BLaER1 treated with 17β-estradiol and CSF1 and Interleukin-3, amounts not matched to agents 10 nM and 100 nM (cell line): Measurements from ENCODE around the gene DMRT2.

Experiments
- H3K27ac ChIP-seq, 11 experiments: shearing (Covaris generic); formaldehyde crosslinking; 2 replicates each; pipeline ENCODE4 v1.8.1; 2022
- H3K27me3 ChIP-seq, 11 experiments: shearing (Covaris generic); formaldehyde crosslinking; 2 replicates each; pipeline ENCODE4 v1.8.1; 2022
- H3K36me3 ChIP-seq, 11 experiments: shearing (Covaris generic); formaldehyde crosslinking; 2 replicates each; pipeline ENCODE4 v1.8.1; 2022
- H3K4me1 ChIP-seq, 10 experiments: shearing (Covaris generic); formaldehyde crosslinking; 2 replicates each; pipeline ENCODE4 v1.8.1; 2022
- H3K4me2 ChIP-seq, 11 experiments: shearing (Covaris generic); formaldehyde crosslinking; 2 replicates each; pipeline ENCODE4 v1.8.1; 2022
- H3K4me3 ChIP-seq, 10 experiments: shearing (Covaris generic); formaldehyde crosslinking; 2 replicates each; pipeline ENCODE4 v1.8.1; 2022
- H3K9ac ChIP-seq, 11 experiments: shearing (Covaris generic); formaldehyde crosslinking; 2 replicates each; pipeline ENCODE4 v1.8.1; 2022
- H3K9me3 ChIP-seq, 11 experiments: shearing (Covaris generic); formaldehyde crosslinking; replicated peaks in 1 of 11; 2 replicates each; pipeline ENCODE4 v1.8.1; 2022
- H4K20me1 ChIP-seq, 11 experiments: shearing (Covaris generic); formaldehyde crosslinking; 2 replicates each; pipeline ENCODE4 v1.8.1; 2022
- Cebpa-rat ChIP-seq, 11 experiments: shearing (Covaris generic); IDR thresholded peaks; 2 replicates each; pipeline ENCODE4 v1.8.1; 2022

Gene DMRT2

GRCh38 chr9:1051584-1052275 is 1.6 kb downstream of the DMRT2 start:
- Histone ChIP-seq H3K4me2 (peak overlapping the region; percentile 41 to 64 (median 56); a peak in 21 of 22 replicates), H4K20me1 (no peaks in the 10 kb centered on the region; a peak in 1 of 22 replicates), H3K36me3 (no peaks in the 10 kb centered on the region; a peak in 2 of 22 replicates), H3K27ac (no peak overlapping the region), H3K4me3 (peak overlapping the region; percentile 20 to 54 (median 36); a peak in 17 of 20 replicates), H3K4me1 (peaks cover 0 to 16% (median 7%) of the 10 kb centered on the region in 10 experiments; a peak in 8 of 20 replicates), H3K27me3 (peaks cover 76 to 91% (median 82%) of the 10 kb centered on the region in 11 experiments), H3K9me3 (peaks cover 41 to 58% (median 47%) of the 10 kb centered on the region in 11 experiments), H3K9ac (no peak overlapping the region)
- no peak for TF ChIP-seq Cebpa-rat (IDR thresholded peaks at IDR 0.05)

GRCh38 chr9:1052365-1053281 is 2.5 kb downstream of the DMRT2 start:
- no peak overlapping the region for H3K9ac ChIP-seq
- peaks cover 67 to 82% (median 74%) of the 10 kb centered on the region in 11 experiments for H3K27me3 ChIP-seq
- peak overlapping the region in 9 of 11 experiments; percentile 46 to 64 (median 57); a peak in 9 of 22 replicates for H3K4me2 ChIP-seq

GRCh38 chr9:1053282-1053621 is 3.1 kb downstream of the DMRT2 start:
- Histone ChIP-seq H3K27me3 (peaks cover 61 to 76% (median 67%) of the 10 kb centered on the region in 11 experiments), H3K36me3 (no peaks in the 10 kb centered on the region; a peak in 2 of 22 replicates), H4K20me1 (no peaks in the 10 kb centered on the region; a peak in 1 of 22 replicates), H3K27ac (no peak overlapping the region), H3K9ac (no peak overlapping the region), H3K4me2 (no peak overlapping the region), H3K4me1 (peaks cover 0 to 5% (median 0%) of the 10 kb centered on the region in 10 experiments; a peak in 3 of 20 replicates), H3K9me3 (peaks cover 36 to 49% (median 39%) of the 10 kb centered on the region in 11 experiments), H3K4me3 (no peak overlapping the region)
- TF ChIP-seq Cebpa-rat (IDR thresholded peaks at IDR 0.05), result no peak

More at GRCh38 chr9:1052365-1053281, 2.5 kb downstream of the DMRT2 start:
- H4K20me1 ChIP-seq, result no peaks in the 10 kb centered on the region; a peak in 1 of 22 replicates
- no peaks in the 10 kb centered on the region; a peak in 2 of 22 replicates for H3K36me3 ChIP-seq
- no peak overlapping the region for H3K27ac ChIP-seq
- TF ChIP-seq Cebpa-rat (IDR thresholded peaks at IDR 0.05), result no peak
- H3K9me3 ChIP-seq, result peaks cover 36 to 51% (median 40%) of the 10 kb centered on the region in 11 experiments
- H3K4me3 ChIP-seq, result peak overlapping the region in 4 of 10 experiments; percentile 32 to 54 (median 41); a peak in 5 of 20 replicates
- H3K4me1 ChIP-seq, result peaks cover 0 to 10% (median 4%) of the 10 kb centered on the region in 10 experiments; a peak in 8 of 20 replicates

- H3K27me3 ChIP-seq, result peaks cover 53 to 69% (median 60%) of the 10 kb centered on the region in 11 experiments
- H3K27ac ChIP-seq, result no peak overlapping the region
- TF ChIP-seq Cebpa-rat (IDR thresholded peaks at IDR 0.05), result no peak
- no peaks in the 10 kb centered on the region for H3K4me1 ChIP-seq
- no peaks in the 10 kb centered on the region; a peak in 2 of 22 replicates for H3K36me3 ChIP-seq
- no peaks in the 10 kb centered on the region; a peak in 1 of 22 replicates for H4K20me1 ChIP-seq
- peaks cover 29 to 41% (median 32%) of the 10 kb centered on the region in 11 experiments for H3K9me3 ChIP-seq
- no peak overlapping the region for H3K4me2 ChIP-seq
- no peak overlapping the region for H3K9ac ChIP-seq
- no peak overlapping the region for H3K4me3 ChIP-seq
Measured at GRCh38 chr9:1053986-1054425, 3.8 kb downstream of the DMRT2 start.

GRCh38 chr9:1055166-1055565 is 5.0 kb downstream of the DMRT2 start:
- TF ChIP-seq Cebpa-rat (IDR thresholded peaks at IDR 0.05), result no peak
- no peak overlapping the region for H3K4me2 ChIP-seq
- no peaks in the 10 kb centered on the region for H3K4me1 ChIP-seq
- H3K9ac ChIP-seq, result no peak overlapping the region
- no peaks in the 10 kb centered on the region; a peak in 2 of 22 replicates for H3K36me3 ChIP-seq
- H4K20me1 ChIP-seq, result no peaks in the 10 kb centered on the region; a peak in 1 of 22 replicates
- no peak overlapping the region for H3K27ac ChIP-seq
- peaks cover 18 to 30% (median 20%) of the 10 kb centered on the region in 11 experiments for H3K9me3 ChIP-seq
- peaks cover 42 to 57% (median 48%) of the 10 kb centered on the region in 11 experiments for H3K27me3 ChIP-seq
- no peak overlapping the region for H3K4me3 ChIP-seq

- Histone ChIP-seq H4K20me1 (no peaks in the 10 kb centered on the region; a peak in 1 of 22 replicates), H3K9ac (no peak overlapping the region), H3K27me3 (peaks cover 14 to 30% (median 21%) of the 10 kb centered on the region in 11 experiments), H3K9me3 (peaks cover 0 to 2% (median 0%) of the 10 kb centered on the region in 11 experiments; a peak in 2 of 22 replicates), H3K4me1 (no peaks in the 10 kb centered on the region), H3K27ac (no peak overlapping the region), H3K4me2 (no peak overlapping the region), H3K4me3 (no peak overlapping the region), H3K36me3 (no peaks in the 10 kb centered on the region)
- no peak for TF ChIP-seq Cebpa-rat (IDR thresholded peaks at IDR 0.05)
Measured at GRCh38 chr9:1057910-1058309, 7.8 kb downstream of the DMRT2 start.

- no peak overlapping the region for H3K4me2 ChIP-seq
- no peak overlapping the region for H3K9ac ChIP-seq
- no peak for TF ChIP-seq Cebpa-rat (IDR thresholded peaks at IDR 0.05)
- H3K36me3 ChIP-seq, result no peaks in the 10 kb centered on the region
- no peak overlapping the region for H3K27ac ChIP-seq
- no peaks in the 10 kb centered on the region for H3K4me1 ChIP-seq
- H3K4me3 ChIP-seq, result no peak overlapping the region
- H3K9me3 ChIP-seq, result no peaks in the 10 kb centered on the region
- H3K27me3 ChIP-seq, result peaks cover 4 to 19% (median 10%) of the 10 kb centered on the region in 11 experiments
- no peaks in the 10 kb centered on the region for H4K20me1 ChIP-seq
Measured at GRCh38 chr9:1058826-1059487, 8.8 kb downstream of the DMRT2 start.

GRCh38 chr9:1065130-1065529 is 15.0 kb downstream of the DMRT2 start:
- Histone ChIP-seq H3K4me3 (no peak overlapping the region), H3K4me1 (no peaks in the 10 kb centered on the region), H3K9me3 (peaks cover 0 to 9% (median 5%) of the 10 kb centered on the region in 11 experiments; a peak in 7 of 22 replicates), H4K20me1 (no peaks in the 10 kb centered on the region), H3K27ac (no peak overlapping the region), H3K9ac (no peak overlapping the region), H3K4me2 (no peak overlapping the region), H3K36me3 (no peaks in the 10 kb centered on the region), H3K27me3 (no peaks in the 10 kb centered on the region)
- no peak for TF ChIP-seq Cebpa-rat (IDR thresholded peaks at IDR 0.05)
